GM12801 (cell line): ENCODE measurements around the gene SPANXN4.

ENCODE experiments used
- CTCF ChIP-seq: IDR thresholded peaks from one replicate; pipeline ENCODE4 v1.5.1; 2011; ENCODE audit warnings: control low read depth; ENCODE audit not compliant: insufficient read length; ENCODE audit errors: extremely low read depth

SPANXN4 gene

GRCh38 chrX:143002206-143002605, 23.5 kb upstream of the SPANXN4 start:
- no peak for TF ChIP-seq CTCF

- no peak for TF ChIP-seq CTCF
Observed at GRCh38 chrX:143017272-143017671, 8.5 kb upstream of the SPANXN4 start.

GRCh38 chrX:143027275-143027674, 1.5 kb downstream of the SPANXN4 start:
- TF ChIP-seq CTCF, result no peak

- no peak for TF ChIP-seq CTCF
Observed at GRCh38 chrX:143047511-143047910, 21.8 kb downstream of the SPANXN4 start.

GRCh38 chrX:143058120-143058519, 32.4 kb downstream of the SPANXN4 start:
- TF ChIP-seq CTCF, result no peak

GRCh38 chrX:143081231-143081630, 55.5 kb downstream of the SPANXN4 start:
- TF ChIP-seq CTCF, result no peak

- TF ChIP-seq CTCF, result no peak
Observed at GRCh38 chrX:143082537-143082936, 56.8 kb downstream of the SPANXN4 start.
